Stimulated activated CD8-positive, alpha-beta memory T cell treated with anti-CD3 and anti-CD28 coated beads, Interleukin-7, amount 100 ng/mL, for 4 hours (primary cell): ENCODE results near the gene TRIOBP.

Experiments used
- DNase-seq, 2 donors: peaks; one replicate each; pipeline ENCODE4 v3.0.0-alpha.2; 2020; ENCODE audit warnings: low read depth in 2 of 2

The TRIOBP gene

DNA sequence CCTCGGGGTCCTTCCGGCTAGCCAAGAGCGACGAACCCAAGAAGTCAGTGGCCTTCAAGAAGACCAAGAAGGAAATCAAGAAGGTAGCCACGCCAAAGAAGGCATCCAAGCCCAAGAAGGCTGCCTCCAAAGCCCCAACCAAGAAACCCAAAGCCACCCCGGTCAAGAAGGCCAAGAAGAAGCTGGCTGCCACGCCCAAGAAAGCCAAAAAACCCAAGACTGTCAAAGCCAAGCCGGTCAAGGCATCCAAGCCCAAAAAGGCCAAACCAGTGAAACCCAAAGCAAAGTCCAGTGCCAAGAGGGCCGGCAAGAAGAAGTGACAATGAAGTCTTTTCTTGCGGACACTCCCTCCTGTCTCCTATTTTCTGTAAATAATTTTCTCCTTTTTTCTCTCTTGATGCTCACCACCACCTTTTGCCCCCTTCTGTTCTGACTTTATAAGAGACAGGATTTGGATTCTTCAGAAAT, 109.0 kb downstream of the TRIOBP start:
- DNase-seq: no peak

DNA sequence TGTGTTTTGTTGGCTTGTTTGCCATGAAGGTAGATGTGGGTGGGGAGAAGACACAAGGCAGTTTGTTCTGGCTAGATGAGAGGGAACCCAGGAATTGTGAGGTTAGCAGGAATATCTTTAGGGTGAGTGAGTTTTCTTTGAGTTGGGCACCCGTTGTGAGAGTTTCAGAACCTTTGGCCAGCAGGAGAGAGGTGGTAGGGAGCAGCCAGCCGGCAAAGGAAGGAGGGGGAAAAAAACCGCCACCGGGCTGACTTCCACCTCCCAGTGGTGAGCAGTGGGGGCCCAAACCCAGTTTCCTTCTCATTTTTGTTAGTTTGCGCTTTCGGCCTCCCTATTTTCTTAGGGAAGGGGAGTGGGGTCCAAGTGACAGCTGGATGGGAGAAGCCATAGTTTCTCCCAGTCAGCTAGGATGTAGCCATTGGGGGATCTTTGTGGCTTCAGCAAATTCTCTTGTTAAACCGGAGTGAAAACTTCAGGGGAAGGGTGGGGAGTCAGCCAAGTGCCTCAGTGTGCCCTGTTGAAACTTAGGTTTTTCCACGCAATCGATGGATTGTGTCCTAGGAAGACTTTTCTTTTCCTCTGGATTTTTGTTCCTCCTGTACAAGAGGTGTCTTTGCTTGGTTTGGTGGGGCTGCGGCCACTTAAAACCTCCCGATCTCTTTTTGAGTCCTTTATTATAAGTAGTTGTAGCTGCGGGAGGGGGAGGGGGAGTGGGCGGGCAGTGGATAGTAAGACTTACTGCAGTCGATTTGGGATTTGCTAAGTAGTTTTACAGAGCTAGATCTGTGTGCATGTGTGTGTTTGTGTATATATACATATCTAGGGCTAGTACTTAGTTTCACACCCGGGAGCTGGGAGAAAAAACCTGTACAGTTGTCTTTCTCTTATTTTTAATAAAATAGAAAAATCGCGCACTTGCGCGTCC, 109.8 kb downstream of the TRIOBP start:
- DNase-seq: no peak

DNA sequence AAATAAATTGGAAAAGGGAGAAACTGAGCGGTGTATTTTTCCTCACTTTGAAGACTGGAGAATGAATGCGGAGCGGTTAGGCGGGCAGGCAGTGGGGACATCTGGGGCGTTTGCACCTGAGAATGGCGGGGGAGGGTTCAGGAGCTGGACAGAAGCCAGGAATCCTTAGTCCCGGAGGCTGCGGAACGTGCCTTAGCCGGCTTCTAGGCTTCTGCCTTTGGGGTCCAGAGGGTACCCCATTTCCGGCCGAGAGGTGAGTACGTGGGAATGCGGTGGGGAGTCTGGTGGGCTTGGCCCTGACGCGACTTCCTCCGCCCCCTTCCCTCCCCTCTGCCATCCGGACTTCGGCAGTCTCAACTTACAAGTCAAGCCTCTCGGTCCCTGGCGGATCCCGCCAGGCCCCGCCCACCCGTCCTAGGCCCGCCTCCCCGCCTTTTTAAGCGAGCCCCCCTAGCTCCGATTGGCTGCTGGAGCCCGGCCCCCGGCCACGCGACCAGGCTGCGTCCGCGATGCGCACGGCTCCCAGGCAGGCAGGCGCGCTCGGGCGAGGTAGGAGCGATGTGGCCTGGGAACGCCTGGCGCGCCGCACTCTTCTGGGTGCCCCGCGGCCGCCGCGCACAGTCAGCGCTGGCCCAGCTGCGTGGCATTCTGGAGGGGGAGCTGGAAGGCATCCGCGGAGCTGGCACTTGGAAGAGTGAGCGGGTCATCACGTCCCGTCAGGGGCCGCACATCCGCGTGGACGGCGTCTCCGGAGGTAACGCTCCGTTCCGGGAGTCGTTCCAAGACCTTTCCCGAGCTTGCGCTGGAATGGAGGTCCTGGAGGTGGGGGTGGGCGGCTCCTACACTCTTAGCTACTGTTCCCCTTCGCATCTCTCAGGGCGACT, 110.8 kb downstream of the TRIOBP start, which contains the start of gene GCAT:
Gene GCAT, plus strand, starts transcription at position 525 of the 884 bp plus-strand sequence. Its CDS starts 34 bp downstream, at position 559.
- DNase-seq: peak; percentile 69 to 84

DNA sequence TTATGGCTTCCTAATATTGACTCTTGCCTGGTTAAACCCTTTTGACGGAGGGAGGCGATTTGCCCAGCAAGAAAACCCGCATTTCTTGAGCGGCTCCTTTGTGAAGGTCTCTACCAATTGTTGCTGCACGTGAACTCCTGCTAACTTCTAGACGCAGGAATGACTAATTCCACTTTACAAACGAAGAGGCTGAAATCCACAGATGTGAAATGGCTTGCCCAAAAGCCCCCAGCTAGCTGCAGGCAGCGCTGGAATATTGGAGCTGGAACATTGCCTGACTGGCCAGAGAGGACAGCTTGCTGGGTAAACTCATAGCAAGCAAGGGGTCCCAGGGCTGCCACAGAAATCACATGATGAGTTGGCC, 111.4 kb downstream of the TRIOBP start:
- no peak for DNase-seq

DNA sequence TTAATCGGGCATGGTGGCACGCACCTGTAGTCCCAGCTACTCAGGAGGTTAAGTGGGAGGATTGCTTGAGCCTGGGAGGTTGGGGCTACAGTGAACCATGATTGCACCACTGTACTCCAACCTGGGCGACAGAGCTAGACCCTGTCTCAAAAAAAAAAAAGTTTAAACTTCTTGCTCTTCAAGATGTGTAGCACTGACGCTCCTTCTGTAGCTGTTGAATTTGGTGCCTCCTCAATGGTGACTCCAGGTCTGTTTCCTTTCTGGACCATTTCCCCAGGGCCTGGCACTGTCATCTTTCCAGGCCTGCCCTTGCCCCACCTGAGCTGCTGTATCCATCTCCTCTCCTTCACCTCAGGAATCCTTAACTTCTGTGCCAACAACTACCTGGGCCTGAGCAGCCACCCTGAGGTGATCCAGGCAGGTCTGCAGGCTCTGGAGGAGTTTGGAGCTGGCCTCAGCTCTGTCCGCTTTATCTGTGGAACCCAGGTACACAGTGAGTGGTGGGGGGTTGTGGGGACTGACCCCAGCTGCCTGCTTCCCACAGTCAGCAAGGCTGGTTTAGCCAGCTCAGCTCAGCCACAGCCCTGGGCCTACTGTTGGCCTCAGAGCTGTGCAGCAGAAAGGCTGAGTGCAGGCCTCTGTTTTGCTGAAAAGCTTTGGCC, 113.0 kb downstream of the TRIOBP start:
- no peak for DNase-seq

DNA sequence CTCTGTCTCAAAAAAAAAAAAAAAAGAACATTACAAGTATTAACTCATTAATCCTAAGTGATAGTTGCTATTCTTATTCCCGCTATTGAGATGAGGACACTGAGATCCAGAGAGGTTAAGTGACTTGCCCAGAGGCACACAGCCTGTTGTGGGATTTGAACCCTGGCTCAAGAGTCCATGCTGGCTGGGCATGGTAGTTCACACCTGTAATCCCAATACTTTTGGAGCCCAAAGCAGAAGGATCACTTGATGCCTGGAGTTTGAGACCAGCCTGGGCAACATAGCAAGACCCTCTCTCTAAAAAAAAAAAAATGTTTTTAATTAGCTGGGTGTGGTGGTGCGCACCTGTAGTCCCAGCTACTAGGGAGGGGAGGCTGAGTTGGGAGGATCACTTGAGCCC, 115.0 kb downstream of the TRIOBP start:
- DNase-seq: no peak

DNA sequence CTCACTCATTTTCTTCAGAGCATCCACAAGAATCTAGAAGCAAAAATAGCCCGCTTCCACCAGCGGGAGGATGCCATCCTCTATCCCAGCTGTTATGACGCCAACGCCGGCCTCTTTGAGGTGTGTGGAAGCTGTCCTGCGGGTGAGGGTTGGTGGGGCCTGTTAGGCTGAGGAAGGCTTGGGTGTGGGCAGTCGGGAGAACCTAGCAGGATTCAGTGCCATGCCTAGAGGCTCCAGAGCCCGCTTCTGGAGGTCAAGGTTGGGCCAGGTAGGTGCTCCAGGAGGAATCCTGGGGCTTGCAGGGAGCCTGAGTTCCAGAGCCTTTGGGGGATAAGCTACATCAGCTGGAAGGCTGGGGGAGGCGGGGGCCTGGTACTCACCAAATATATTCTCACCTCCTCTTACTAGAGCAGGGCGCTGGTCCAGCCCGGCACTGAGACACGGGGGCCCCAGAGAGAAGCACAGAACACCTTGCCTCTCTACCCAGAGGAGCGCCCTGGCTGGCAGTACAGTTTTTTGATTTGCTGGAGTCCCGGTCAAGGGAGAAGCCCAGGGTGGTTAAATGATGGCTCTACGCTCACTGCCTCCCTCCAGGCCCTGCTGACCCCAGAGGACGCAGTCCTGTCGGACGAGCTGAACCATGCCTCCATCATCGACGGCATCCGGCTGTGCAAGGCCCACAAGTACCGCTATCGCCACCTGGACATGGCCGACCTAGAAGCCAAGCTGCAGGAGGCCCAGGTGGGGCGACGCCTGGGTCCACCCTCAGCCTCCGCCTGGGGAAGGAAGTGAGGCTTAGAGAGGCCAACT, 116.2 kb downstream of the TRIOBP start:
- DNase-seq: no peak

DNA sequence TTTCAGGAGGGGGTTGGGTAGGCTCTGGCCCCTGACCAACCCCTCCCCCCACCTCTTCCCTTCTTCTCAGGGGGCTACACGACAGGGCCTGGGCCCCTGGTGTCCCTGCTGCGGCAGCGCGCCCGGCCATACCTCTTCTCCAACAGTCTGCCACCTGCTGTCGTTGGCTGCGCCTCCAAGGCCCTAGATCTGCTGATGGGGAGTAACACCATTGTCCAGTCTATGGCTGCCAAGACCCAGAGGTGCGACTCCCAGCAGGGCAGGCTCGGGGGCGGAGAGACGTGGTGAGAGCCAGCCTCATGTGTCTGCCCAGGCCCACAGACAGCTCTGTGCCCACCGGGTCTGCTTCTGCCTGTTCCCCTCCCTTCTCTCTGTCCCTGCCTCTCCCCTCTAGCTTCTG, 118.7 kb downstream of the TRIOBP start:
- no peak for DNase-seq

DNA sequence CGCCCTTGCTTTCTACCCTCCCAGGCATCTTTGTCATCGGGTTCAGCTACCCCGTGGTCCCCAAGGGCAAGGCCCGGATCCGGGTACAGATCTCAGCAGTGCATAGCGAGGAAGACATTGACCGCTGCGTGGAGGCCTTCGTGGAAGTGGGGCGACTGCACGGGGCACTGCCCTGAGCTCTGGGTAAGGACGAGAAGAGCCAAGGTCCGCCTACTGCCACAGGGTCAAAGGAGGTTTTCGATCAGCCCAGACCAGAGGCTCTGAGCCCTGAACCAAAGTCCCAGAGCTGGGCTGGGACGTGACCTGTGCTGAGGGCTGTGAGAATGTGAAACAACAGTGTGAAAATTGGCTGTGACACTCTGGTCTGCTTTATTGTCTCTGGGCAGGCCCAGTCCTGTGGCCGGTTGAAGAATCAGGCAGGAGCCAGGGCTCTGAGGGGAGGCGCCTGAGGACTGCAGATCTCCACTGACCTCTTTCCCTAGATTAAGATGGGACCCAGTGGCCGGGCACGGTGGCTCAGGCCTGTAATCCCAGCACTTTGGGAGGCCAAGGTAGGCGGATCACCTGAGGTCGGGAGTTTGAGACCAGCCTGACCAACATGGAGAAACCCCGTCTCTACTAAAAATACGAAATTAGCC, 119.8 kb downstream of the TRIOBP start:
- no peak for DNase-seq

DNA sequence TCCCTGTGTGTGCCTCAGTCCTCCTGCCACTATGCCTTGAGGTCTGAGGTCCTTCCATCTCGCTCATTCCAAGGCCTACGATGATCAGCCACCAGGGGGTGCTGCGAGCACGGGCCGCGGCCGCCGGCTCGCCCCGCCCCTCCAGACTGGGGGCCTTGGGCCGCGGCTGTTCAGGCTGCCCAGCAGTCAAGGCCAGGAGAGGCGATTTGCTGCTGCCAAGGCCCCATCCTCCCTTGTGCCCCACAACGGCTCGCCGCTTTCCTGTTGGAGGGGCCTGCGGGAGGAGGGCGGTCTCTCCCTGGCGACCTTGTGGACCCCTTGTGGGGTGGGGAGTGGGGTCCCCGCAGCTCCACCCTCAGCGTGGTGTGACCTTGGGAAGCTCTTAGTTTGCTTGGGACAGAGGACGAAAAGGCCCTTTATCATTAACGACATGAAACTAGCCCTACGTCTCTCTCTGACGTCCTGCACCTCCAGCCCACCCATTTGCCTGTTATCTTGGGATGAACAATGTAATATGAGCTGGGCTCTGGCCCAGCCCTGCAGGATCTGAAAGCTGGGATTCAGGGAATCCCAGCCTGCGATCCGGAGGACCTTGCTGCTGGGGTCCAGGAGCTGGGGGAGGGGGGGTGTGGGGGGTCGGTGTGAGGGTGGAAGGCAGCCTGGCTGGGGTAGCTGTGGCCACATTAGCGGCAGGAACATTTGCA, 121.0 kb downstream of the TRIOBP start:
- peak; percentile 62 to 63 for DNase-seq

DNA sequence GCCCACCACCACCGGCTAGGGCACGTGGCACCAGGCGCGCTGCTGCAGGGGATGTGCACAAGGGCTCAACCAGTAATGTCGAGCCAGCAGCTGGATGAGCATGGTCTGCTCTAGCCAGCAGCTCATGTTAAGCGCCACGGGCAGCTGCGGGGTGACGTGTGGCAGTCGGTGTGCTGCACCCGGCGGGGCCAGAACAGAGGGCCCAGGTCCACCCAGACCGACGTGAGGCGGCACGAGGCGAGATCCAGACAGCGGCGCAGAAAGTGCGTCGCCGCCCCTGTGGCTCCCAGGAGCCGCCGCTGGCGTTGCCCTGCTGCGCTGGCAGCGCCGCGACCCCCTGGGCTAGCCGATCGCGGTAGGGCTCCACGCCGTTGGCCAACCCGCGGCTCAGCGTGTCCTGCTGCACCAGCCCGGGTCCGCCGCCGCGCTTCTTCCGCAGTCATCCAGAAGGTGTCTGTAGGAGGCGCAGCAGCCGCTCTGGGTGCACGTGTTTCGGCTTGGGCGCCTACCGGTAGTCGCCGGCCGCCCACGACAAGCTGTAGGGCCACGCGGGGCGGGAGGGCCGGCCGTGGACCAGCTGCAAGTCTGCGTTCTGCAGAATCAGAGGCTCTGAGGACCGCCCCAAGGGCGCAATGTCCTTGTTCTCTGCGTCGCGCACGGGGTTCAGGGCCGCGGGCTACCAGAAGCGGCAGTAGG, 121.7 kb downstream of the TRIOBP start:
- peak; percentile 30 to 59 for DNase-seq

DNA sequence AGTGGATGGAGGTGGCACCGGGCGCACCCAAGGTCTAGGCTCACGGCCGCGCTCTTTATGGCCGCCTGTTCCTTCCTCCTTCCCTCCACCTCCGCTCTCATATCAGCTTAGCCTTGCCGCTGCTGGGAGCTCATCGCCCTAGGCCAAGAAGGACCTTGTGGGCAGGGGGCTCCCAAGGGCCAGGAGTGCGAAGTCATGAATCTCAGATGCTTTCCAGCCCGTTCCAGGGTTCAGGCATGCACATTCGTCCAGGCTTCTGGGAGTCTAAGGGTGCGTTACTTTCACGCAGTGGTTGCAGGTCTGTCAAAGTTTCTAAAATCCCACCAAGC, 122.2 kb downstream of the TRIOBP start:
- DNase-seq: no peak

DNA sequence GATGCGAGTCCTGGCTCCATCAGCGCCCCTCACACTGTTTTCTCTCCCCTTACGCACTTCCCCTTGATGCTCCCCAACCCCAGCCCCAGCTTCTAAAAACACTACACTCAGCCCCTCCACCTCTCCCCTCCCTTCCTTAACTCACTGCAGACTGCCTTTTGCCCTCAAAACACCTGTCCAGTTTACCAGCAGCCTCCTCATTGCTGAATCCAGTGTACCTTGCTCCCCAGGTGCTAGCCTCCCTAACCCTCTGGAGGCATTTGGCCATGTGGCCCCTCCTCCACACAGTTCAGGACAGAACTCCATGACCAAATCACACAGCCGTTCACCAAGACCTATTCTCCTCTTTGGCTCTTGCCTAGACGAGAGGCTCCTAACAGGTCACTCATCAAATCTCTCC, 123.5 kb downstream of the TRIOBP start:
- DNase-seq: no peak

DNA sequence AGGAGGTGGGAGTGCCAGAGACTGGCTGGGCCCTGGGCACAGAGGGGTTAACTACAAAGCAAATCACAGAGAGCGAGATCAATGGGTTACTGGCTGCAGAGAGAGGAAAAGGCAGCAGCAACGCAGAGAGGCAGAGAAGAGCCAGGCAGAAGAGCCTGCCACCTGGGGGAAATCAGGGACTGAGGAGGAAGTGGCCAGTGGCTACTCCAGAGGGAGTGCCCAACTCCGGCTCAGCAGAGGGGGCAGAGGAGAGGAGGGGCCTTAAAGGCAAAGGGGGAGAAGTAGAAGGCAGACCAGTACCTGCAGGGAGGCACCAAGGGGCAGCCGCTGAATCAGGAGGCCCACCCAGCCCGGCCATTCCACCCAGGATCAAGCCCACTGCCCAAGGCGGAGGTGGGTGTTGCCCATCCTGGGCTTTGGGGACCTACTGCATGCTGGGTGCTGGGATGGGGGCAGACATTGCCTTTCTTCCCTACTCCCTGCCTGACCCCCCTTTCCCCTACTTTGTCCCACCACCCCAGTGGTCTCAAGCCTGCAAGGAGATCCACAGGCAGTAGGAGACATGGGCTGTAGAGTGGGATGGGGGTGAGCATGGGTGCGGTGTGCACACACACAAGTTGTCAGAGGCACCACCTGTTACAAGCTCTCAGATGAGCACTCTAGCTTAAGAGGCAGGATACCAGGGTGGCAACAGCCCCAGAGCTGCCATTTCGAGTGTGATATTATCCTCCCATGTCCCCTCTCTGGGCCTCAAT, 125.4 kb downstream of the TRIOBP start:
- DNase-seq: no peak

DNA sequence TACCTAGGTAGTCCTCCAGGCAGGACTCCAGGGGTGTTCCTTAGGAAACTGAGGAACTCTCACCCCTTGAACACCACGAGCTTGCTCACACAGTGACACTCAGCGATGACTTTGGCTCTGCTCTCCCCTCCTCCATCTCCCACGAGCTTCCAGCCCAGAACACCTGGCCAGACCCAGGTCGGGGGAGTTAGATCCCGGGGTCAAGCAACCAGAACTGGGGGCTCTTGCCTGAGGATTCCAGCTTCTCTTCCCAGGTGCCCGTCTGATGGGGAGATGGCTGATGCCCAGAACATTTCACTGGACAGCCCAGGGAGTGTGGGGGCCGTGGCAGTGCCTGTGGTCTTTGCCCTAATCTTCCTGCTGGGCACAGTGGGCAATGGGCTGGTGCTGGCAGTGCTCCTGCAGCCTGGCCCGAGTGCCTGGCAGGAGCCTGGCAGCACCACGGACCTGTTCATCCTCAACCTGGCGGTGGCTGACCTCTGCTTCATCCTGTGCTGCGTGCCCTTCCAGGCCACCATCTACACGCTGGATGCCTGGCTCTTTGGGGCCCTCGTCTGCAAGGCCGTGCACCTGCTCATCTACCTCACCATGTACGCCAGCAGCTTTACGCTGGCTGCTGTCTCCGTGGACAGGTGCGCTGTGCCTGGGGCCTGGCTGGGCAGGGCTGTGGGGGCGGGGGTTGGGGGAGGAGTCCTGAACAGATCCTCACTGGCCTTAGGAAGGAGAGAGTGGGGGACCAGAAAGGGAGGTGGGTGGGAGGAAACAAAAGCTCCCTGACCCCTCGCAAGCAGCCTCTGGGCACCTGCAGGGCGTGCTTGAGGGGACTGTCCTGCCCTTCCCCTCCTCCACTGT, 126.5 kb downstream of the TRIOBP start, which contains the start of gene GALR3:
Gene GALR3, plus strand, starts transcription at position 249 of the 852 bp plus-strand sequence. Its CDS starts 25 bp downstream, at position 274.
- no peak for DNase-seq

DNA sequence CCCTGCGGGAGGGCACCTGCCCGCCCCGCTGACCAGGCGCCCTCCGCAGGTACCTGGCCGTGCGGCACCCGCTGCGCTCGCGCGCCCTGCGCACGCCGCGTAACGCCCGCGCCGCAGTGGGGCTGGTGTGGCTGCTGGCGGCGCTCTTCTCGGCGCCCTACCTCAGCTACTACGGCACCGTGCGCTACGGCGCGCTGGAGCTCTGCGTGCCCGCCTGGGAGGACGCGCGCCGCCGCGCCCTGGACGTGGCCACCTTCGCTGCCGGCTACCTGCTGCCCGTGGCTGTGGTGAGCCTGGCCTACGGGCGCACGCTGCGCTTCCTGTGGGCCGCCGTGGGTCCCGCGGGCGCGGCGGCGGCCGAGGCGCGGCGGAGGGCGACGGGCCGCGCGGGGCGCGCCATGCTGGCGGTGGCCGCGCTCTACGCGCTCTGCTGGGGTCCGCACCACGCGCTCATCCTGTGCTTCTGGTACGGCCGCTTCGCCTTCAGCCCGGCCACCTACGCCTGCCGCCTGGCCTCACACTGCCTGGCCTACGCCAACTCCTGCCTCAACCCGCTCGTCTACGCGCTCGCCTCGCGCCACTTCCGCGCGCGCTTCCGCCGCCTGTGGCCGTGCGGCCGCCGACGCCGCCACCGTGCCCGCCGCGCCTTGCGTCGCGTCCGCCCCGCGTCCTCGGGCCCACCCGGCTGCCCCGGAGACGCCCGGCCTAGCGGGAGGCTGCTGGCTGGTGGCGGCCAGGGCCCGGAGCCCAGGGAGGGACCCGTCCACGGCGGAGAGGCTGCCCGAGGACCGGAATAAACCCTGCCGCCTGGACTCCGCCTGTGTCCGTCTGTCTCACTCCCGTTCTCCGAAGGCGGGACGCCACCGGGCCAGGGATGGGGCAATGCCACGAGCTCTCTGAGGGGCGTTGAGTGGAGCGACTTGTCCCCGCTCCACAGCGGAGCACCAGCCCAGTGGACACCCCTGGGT, 128.1 kb downstream of the TRIOBP start:
- no peak for DNase-seq
